Right forelimb (tissue), 1 donor: ENCODE measurements around the gene SKI.
A peak's percentile ranks its signal among the peaks of the same experiment; 100 is the strongest.

ENCODE experiments used
- DNase-seq: peaks from one replicate; pipeline ENCODE4 v3.0.0-alpha.2; 2018

The SKI gene

DNA sequence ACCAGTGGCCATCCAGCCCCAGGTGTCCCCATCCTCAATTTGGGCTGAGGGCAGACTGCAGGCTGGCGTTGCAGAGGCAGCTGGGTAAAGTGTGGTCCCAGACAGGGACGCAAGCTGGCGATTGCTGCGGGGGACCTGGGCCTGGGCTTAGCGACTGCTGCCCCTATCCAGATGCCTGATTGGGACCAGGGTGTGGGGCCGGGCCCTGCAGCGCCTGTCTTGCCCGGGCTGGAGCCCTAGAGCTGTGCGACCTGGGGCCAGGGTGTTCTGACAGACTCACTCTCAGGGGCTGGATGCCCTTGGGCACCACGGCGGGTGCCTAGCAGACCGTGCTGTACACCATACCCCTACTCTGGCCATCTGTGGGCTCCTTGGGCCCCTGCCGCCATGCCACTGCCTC lies 17.3 kb upstream of the SKI start:
- DNase-seq, result peak; percentile 42

GRCh38 chr1:2212274-2212531 lies 15.9 kb upstream of the SKI start:
- DNase-seq, result no peak

DNA sequence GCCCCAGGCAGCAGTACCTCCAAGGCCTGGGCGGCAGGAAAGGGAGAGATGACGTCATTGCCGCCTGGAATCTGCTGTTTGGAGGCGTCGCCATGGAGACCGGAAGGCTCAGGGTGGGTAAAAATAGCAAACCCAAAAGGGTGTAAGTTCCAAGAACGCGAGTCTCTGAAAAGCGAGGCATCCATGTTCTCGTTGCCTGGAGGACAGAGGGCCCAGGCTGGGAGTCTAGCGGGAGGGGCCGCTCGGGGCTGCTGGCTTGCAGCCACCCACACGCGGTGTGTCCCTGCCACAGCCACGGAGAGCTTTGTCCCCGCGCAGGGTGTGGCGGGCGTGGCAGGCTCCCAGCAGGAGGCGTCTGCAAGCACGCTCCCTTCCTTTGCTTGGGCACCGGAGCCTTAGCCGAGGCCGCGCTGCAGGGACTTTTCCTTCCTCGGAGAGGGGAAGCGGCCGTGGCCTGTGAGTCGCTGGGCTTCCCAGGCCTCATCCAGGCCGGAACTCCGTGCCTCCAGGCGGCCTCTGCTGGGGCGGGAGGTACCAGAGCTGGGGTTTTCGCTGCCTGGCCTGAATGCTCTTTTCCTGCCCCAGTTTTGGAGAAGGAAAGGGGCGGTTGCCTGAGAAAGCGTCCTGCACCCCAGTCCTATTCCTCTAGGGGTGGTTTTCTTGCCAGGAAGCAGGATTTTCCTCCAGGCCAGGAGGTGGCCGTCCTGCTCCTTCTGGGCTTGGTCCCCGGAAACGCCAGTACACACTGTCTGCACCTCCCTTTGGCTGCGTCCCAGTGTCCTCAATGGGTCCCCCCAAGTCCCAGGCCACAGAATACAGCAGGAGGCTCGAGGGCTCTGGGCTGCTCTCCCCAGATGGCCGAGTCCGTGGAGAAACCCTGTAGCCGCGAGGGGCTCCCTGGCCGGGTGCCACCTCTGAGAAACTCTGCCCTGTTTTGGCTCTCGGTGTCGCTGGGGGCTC lies 15.3 kb upstream of the SKI start:
- DNase-seq, result peak; percentile 94

GRCh38 chr1:2213576-2214505 lies 14.3 kb upstream of the SKI start:
- peak; percentile 90 for DNase-seq

DNA sequence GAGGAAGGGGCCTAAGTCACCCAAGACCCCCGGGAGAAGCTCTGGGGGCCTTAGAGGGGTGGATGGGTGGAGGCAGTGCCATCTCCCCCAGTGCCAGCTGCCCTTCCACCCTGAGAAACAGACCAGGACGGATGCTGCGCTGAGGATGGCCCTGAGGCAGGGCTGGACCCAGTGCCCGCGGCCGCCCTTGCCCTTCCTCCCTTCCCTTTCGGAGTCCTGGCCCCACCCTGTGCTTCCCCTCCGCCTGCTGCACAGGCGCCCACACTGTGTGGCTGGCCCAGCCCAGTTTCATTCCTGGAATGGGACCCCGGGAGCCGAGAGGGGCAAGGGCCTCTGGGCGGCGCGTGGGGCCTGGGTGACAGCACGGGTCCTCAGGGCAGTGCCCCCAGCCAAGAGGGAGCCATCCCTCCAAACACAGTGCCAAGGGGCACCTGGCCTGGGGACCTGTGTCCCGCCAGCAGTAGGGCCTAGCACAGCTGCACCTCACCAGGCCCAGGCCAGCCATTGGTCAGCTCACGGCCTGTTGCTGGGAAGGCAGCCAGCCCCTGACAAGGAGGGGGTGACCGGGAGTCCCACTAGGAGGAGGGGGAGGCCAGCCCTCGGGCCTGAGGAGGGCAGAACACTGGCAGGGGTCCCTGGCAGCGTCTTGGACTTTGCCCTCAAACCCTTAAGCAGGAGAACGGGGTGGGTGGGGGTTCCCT lies 13.4 kb upstream of the SKI start:
- DNase-seq, result peak; percentile 64

DNA sequence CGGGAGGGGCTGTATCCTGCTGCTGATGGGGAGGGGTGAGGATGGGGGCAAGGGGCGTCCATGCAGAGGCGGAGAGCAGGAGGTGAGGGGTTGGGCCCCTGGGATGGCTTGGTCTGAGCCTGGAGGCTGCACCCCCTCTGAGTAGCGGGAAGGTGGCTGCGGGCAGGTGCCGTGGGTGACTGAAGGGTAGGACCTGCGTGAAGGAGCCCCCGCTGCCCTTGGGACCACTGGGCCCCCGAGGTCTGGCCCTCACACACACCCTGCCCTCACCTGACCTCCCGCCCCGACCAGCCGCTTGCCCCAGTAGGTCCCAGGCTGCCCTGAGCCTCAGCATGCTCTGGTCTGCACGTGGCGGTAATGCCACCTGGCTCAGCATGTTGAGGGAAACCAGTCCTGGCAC lies 12.8 kb upstream of the SKI start:
- DNase-seq, result no peak

DNA sequence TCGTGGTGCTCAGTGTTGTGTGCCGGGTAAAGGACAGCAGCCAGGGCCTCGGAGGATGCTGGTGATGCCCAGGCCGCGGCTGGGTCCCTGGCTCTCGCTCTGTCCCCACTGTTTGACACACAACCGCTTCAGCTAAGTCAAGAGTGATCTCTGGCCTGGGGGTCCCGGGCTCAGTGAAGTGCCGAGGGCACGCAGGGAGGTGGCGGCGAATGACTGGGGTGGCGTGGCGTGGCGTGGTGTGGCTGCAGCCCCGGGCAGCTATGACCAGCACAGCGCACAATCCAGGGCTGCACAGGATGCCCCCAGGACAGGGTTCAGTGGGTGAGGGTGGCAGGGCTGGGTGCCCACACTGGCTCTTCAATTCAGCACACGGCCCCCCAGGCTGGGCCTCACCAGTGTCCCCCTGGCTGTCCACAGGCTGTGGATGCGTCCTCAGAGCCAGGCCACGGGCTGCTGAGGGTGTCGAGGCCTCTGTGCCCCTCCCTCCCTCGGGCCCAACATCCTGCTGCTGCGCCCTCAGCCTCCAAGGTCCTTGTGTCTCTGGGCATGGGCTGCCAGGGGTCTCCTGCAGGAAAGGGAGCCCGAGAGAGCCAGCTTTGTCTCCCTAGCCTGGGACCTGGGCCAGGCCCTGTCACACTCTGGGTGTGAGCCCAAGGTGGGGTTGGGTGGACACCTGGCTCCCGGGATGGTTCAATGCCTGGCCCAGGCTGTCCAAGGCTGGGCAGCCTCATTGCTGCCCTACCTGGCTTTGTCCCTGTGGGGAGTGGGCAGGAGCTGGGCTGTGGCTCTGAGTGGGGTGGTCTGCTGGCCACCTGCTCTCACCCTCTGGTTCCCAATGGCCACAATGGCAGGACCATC lies 12.0 kb upstream of the SKI start:
- DNase-seq, result peak; percentile 43

DNA sequence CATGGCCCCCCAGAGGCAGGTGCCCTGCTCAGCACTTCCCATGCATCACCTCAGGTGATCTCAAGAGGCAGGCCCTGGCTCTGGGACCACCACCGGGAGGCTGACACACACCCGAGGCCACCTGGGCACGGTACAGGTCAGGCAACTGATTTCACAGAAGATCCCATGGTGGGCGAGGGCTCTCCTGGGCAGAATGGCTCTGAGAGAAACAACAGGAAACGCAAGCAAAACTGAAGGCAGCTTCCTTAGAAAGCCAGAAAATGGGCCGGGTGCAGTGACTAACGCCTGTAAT lies 11.4 kb upstream of the SKI start:
- DNase-seq, result no peak

DNA sequence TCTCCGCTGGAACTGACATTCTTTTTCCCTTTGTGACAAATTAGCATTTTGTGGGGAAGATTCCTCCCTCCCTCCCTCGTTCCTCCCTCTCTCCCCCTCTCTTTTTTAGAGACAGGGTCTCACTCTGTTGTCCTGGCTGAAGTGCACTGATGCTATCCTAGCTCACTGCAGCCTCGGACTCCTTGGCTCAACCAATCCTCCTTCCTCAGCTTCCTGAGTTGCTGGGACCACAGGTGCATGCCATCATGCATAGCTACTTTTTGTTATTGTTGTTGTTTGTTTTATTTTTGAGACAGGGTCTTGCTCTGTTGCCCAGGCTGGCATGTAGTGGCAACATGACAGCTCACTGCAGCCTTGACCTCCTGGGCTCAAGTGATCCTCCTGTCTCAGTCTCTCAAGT lies 6.8 kb upstream of the SKI start:
- no peak for DNase-seq

DNA sequence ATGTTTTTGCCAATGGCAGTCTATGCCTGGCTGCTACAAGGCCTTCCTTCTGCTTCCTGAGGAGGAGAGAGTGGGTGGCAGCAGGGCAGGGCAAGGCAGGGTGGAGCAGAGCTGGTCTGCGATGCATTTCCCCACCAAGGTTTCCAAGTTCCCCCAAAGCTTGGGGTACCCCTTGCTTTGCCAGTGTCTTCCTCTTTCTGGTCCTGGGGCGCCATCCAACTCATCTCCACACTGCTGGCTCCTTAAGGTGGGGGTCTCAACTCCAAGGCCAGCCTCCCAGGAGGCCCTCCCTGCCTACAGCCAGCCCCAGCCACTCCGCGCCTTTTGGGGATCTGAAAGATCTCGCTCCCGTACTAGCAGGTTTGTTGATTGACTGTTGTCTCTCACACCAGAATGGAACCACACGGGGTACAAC lies 3.9 kb upstream of the SKI start:
- no peak for DNase-seq

DNA sequence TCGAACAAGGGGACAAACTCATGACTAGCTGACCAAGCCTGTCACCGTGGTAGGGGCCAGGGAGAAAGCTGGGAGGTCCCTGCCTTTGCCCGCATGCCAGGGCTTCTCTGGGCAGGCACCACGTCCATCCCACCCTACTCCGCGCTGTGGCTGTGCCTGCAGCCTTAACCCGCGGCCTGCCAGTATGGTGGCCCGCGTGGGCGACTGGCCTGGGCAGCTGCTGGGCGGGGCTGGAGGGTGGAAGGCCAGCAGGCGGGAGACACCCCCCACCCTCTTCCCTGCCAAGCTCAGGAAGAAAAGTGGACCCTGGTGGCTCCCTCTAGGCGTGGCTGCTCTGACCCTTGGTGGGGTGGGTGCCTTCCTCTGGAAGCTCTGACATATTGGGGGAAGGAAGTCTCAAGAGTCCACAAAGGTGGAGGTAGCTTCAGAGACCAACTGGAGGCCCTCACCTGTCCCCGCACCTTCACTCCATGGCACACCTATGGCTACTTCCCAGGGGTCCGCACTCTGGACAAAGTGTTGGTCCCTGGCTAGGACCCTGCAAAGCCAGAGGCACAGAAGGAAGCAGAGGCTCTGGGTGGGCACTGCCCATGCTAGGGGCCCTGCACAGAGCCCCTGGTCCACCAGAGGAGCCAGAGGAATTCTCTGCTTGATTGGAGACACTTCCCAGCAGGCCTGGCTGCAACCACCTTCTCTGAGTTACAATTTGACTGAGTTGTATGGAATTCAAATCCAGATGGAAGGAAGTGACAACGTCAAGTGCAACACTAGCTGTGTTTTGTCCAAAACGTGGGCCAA lies 3.3 kb upstream of the SKI start:
- peak; percentile 35 for DNase-seq

DNA sequence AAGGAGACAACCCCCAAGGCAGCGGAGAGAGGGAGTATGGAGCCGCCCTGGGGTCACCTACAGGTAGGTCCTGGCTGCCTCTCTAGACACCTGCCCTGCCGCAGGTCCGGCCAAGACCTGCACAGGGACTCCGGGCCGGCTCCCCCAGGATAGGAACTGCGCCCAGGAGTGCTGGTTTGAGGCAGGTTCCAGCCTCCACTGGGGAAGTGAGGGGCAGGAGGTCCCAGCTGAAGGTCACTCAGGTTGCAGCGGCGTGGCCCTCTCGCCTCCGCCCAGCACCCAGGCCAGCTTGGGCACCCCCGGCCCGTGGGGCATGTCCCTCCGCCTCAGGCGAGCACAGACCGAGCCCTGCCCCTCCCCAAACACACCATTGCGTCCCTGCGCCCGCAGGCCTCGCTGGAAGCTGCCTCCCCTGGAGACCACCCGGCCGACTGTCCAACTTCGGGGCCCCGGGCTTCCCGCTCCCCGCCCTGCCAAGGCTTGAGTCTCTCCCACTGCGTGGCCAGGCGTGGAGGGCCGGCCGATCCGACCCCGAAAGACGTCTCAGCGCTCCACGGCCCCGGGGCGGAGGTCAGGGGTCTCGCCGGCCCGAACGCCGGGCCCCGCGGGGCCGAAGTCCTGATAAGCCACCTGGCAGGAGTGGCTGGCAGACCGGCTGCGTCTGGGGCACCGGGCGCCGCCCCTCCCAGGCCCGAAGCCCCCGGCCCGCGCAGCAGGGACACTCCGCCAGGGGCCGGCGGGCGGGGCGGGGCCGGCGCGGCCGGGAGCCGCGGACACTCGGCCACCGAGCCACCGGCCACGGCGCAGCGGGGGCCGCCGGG lies 1.4 kb upstream of the SKI start:
- peak; percentile 65 for DNase-seq

- peak; percentile 100 for DNase-seq
Measured at GRCh38 chr1:2227346-2228156, 568 bp upstream of the SKI start.

DNA sequence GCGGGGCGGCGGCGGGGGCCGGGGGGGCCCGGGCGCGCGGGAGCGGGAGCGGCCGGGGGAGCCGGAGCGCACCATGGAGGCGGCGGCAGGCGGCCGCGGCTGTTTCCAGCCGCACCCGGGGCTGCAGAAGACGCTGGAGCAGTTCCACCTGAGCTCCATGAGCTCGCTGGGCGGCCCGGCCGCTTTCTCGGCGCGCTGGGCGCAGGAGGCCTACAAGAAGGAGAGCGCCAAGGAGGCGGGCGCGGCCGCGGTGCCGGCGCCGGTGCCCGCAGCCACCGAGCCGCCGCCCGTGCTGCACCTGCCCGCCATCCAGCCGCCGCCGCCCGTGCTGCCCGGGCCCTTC lies 546 bp downstream of the SKI start:
- DNase-seq, result peak; percentile 56

- DNase-seq, result peak; percentile 82
Measured at GRCh38 chr1:2229037-2229864, 1.1 kb downstream of the SKI start.

- peak; percentile 70 for DNase-seq
Measured at GRCh38 chr1:2229911-2230731, 2.0 kb downstream of the SKI start.

GRCh38 chr1:2230781-2231531 lies 2.8 kb downstream of the SKI start:
- peak; percentile 65 for DNase-seq
